Muscle layer of duodenum (tissue), 2 donors: ENCODE data around the gene HHAT.
"Not testable (repeated sequence)": the region's sequence is repeated elsewhere in the genome, so short reads cannot be mapped to it uniquely, and the experiment has no call there.

Source experiments
- H3K27ac ChIP-seq: one replicate; pipeline ENCODE4 v1.7.0; 2013; ENCODE audit warnings: mild to moderate bottlenecking, low read length
- H3K27me3 ChIP-seq: one replicate; pipeline ENCODE4 v1.7.0; 2013; ENCODE audit warnings: low read depth, mild to moderate bottlenecking, control low read depth, low read length
- H3K36me3 ChIP-seq, 2 donors: one replicate each; pipeline ENCODE4 v1.7.0; 2013; ENCODE audit warnings: low read length in 2 of 2, control low read depth in 1 of 2, mild to moderate bottlenecking in 1 of 2; ENCODE audit not compliant: insufficient read depth in 2 of 2, control insufficient read depth in 1 of 2
- H3K4me1 ChIP-seq, 2 donors: one replicate each; pipeline ENCODE4 v1.7.0; 2013; ENCODE audit warnings: low read length in 2 of 2, mild to moderate bottlenecking in 2 of 2, control low read depth in 1 of 2, moderate library complexity in 1 of 2; ENCODE audit not compliant: insufficient read depth in 2 of 2, control insufficient read depth in 1 of 2
- H3K4me3 ChIP-seq, 2 donors: one replicate each; pipeline ENCODE4 v1.7.0; 2013; ENCODE audit warnings: low read length in 2 of 2, low read depth in 1 of 2, mild to moderate bottlenecking in 1 of 2
- H3K9me3 ChIP-seq, 2 donors: one replicate each; pipeline ENCODE4 v1.7.0; 2013; ENCODE audit warnings: low read length in 2 of 2, control low read depth in 1 of 2, mild to moderate bottlenecking in 1 of 2; ENCODE audit not compliant: control insufficient read depth in 1 of 2
- donor health status: healthy.

HHAT gene

DNA sequence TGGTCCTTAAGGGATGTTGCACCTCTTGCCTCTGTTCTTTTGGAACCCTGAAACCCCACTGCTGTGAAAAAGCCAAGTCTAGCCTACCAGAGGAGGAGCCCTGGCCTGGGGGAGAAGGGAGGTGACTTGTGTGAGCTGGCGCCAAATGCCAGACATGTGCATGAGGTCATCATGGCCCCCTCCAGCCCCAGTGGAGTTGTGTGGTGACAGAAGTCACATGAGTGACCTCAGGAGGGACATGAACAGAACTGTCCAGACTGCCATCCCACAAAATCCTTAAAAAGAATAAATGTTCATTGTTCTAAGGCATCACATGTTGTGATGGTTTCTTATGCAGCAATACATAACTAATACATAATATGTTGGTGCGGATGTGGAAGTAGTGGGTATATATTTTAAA is 10.8 kb downstream of the HHAT start:
- peaks cover 0 to 11% of the 10 kb centered on the region in 2 donors for H3K4me1 ChIP-seq
- no peaks in the 10 kb centered on the region for H3K9me3 ChIP-seq
- no peak overlapping the region for H3K27ac ChIP-seq
- H3K4me3 ChIP-seq = no peak overlapping the region
- H3K27me3 ChIP-seq = no peaks in the 10 kb centered on the region
- H3K36me3 ChIP-seq = no peaks in the 10 kb centered on the region

DNA sequence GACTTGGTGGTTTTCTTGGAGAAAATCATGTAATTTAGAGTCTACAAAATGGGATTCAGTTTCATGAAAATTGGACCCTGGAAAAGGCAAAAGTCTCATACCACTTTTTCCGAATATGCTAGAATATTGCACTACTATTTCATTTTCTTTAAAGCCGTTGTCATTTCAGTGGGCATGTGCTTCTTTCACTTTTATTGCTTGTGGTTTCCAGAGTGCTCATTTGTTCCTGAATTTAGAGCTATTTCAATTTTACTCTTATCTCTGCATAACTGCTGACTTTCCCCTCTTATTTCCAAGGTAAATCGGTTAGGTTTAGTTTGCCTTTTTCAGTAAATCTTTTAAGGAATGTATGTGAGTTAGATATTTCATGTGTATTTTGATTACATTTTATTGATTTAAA is 11.6 kb downstream of the HHAT start:
- H3K9me3 ChIP-seq = no peaks in the 10 kb centered on the region
- H3K36me3 ChIP-seq = no peaks in the 10 kb centered on the region
- peaks cover 0 to 8% of the 10 kb centered on the region in 2 donors for H3K4me1 ChIP-seq
- no peaks in the 10 kb centered on the region for H3K27me3 ChIP-seq
- H3K27ac ChIP-seq = no peak overlapping the region
- H3K4me3 ChIP-seq = no peak overlapping the region

- Histone ChIP-seq H3K4me1 (peaks cover 0 to 8% of the 10 kb centered on the region in 2 donors), H3K36me3 (no peaks in the 10 kb centered on the region), H3K27me3 (no peaks in the 10 kb centered on the region), H3K9me3 (no peaks in the 10 kb centered on the region), H3K4me3 (no peak overlapping the region), H3K27ac (no peak overlapping the region)
Observed at GRCh38 chr1:210340841-210341240, 12.1 kb downstream of the HHAT start.

- Histone ChIP-seq H3K27me3 (no peaks in the 10 kb centered on the region), H3K9me3 (no peaks in the 10 kb centered on the region), H3K27ac (peak overlapping the region; percentile 64), H3K4me3 (peak overlapping the region; percentile 54 to 64), H3K4me1 (peaks cover 0 to 8% of the 10 kb centered on the region in 2 donors), H3K36me3 (no peaks in the 10 kb centered on the region)
Observed at GRCh38 chr1:210342986-210343780, 14.5 kb downstream of the HHAT start.

- Histone ChIP-seq H3K9me3 (no peaks in the 10 kb centered on the region), H3K4me3 (no peak overlapping the region), H3K36me3 (no peaks in the 10 kb centered on the region), H3K27me3 (no peaks in the 10 kb centered on the region), H3K4me1 (peaks cover 0 to 8% of the 10 kb centered on the region in 2 donors), H3K27ac (no peak overlapping the region)
Observed at GRCh38 chr1:210344706-210345105, 16.0 kb downstream of the HHAT start.

GRCh38 chr1:210347112-210347511 is 18.4 kb downstream of the HHAT start:
- no peaks in the 10 kb centered on the region for H3K4me1 ChIP-seq
- H3K9me3 ChIP-seq = no peaks in the 10 kb centered on the region
- H3K4me3 ChIP-seq = no peak overlapping the region
- no peak overlapping the region for H3K27ac ChIP-seq
- H3K36me3 ChIP-seq = no peaks in the 10 kb centered on the region
- no peaks in the 10 kb centered on the region for H3K27me3 ChIP-seq

DNA sequence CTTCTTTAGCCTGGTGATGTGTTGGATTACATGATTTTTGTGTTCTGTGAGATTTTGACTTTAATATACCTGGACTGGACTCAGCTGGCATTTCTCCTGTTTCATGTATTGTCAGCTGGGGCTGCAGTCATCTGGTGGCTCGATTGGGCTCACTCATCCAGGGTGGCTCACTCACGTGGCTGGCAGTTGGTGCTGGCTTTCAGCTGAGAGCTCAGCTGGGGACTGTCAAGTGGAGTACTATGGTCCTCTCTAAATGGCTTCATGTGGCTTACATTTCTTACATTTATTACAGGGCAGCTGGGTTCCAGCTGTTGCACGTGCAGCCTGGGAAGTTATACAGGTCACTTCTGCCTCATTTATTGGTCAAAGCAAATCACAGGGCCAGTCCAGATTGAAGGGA is 22.8 kb downstream of the HHAT start:
- no peak overlapping the region for H3K4me3 ChIP-seq
- H3K36me3 ChIP-seq = no peaks in the 10 kb centered on the region
- H3K4me1 ChIP-seq = no peaks in the 10 kb centered on the region
- H3K9me3 ChIP-seq = no peaks in the 10 kb centered on the region
- no peak overlapping the region for H3K27ac ChIP-seq
- H3K27me3 ChIP-seq = no peaks in the 10 kb centered on the region

DNA sequence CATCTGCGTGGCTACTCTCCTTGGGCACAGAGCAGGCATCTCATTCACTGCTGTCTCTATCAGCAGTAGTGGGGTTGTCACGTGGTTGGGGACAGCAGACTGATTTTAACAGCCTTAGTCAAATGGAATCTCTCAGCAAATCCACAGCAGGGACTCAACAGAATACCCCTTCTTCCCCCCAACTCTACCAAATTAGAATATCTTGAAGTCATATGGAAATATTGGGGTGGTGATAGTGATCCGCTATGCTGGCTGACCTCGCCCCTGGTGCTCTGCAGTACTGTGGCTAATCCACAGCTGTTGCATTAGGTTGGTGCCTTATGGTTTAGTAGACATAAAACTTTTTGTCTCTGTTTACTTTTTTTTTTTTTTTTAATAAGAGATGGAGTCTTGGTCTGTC is 23.9 kb downstream of the HHAT start:
- no peak overlapping the region for H3K4me3 ChIP-seq
- H3K36me3 ChIP-seq = no peaks in the 10 kb centered on the region
- H3K27ac ChIP-seq = no peak overlapping the region
- H3K27me3 ChIP-seq = no peaks in the 10 kb centered on the region
- no peaks in the 10 kb centered on the region for H3K4me1 ChIP-seq
- H3K9me3 ChIP-seq = no peaks in the 10 kb centered on the region

DNA sequence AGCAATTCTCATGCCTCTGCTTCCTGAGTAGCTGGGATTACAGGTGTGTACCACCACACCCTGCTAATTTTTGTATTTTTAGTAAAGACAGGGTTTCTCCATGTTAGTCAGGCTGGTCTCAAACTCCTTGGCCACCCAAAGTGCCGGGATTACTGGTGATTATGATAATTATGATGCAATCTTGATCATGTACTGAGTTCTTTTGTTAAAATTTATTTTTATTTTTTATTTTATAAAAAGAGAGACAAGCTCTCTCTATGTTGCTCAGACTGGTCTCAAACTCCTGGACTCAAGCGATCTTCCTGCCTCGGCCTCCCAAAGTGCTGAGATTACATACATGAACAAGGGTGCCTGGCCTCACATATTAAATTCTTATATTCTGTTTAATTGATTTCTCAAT is 25.6 kb downstream of the HHAT start:
- H3K4me1 ChIP-seq, H3K36me3 ChIP-seq, H3K27me3 ChIP-seq: not testable (repeated sequence)

GRCh38 chr1:210358626-210359025 is 29.9 kb downstream of the HHAT start:
- no peak overlapping the region for H3K27ac ChIP-seq

More for the DNA sequence above, 25.6 kb downstream of the HHAT start:
- H3K4me3 ChIP-seq, H3K27ac ChIP-seq, H3K9me3 ChIP-seq: not testable (repeated sequence)

GRCh38 chr1:210359255-210359654 is 30.6 kb downstream of the HHAT start:
- no peaks in the 10 kb centered on the region for H3K9me3 ChIP-seq
- no peak overlapping the region for H3K27ac ChIP-seq
- H3K36me3 ChIP-seq = no peaks in the 10 kb centered on the region
- H3K4me3 ChIP-seq = no peak overlapping the region
- no peaks in the 10 kb centered on the region for H3K27me3 ChIP-seq
- H3K4me1 ChIP-seq = peaks cover 8 to 21% of the 10 kb centered on the region in 2 donors

More at GRCh38 chr1:210358626-210359025, 29.9 kb downstream of the HHAT start:
- H3K4me1 ChIP-seq = peaks cover 8 to 21% of the 10 kb centered on the region in 2 donors
- no peaks in the 10 kb centered on the region for H3K27me3 ChIP-seq
- no peak overlapping the region for H3K4me3 ChIP-seq
- H3K9me3 ChIP-seq = no peaks in the 10 kb centered on the region
- H3K36me3 ChIP-seq = no peaks in the 10 kb centered on the region
